AG04450 (cell line): ENCODE results near the gene HDAC10. TPM values are rescaled to one million over a fixed set of nuclear protein-coding genes. Genes with fewer than 3 reads are reported as not detected.

Source experiments
- CTCF ChIA-PET: fragments of 300-600, 350-600 bp; formaldehyde crosslinking; extraction: SDS; loops from one replicate; lab custom pipeline; 2022; ENCODE audit warnings: antibody characterized with exemption, inconsistent platforms; lab: Charles Lee
- POLR2A ChIA-PET: fragments of 350-600 bp; formaldehyde crosslinking; extraction: SDS; loops from one replicate; lab custom pipeline; 2021; ENCODE audit warnings: antibody characterized with exemption, inconsistent platforms; lab: Yijun Ruan, JAX
- DNase-seq: peaks from one replicate; pipeline ENCODE4 v3.0.0-alpha.2; 2011; ENCODE audit warnings: low read depth, low spot score
- H3K27ac ChIP-seq: one replicate; pipeline ENCODE4 v1.5.1; 2012; ENCODE audit warnings: low read depth, low read length, control low read depth
- H3K27me3 ChIP-seq: one replicate; pipeline ENCODE4 v1.6.0; 2012; ENCODE audit warnings: low read length; ENCODE audit not compliant: control insufficient read depth, insufficient read depth
- H3K4me3 ChIP-seq: 2 replicates; pipeline ENCODE4 v1.5.1; 2011; ENCODE audit warnings: mild to moderate bottlenecking, low read depth, low read length, control low read depth
- H3K9me3 ChIP-seq: 2 replicates; pipeline ENCODE4 v1.5.1; 2012; ENCODE audit warnings: low read length; ENCODE audit not compliant: control insufficient read depth, insufficient read depth
- polyA plus RNA-seq: library from polyadenylated mRNA; depleted of rRNA; stranded (reverse); fragments of >200 nt; gene quantifications from 2 replicates; pipeline ENCODE4 v1.2.3, GENCODE V29; 2011
- TF ChIP-seq, protein P1 (sequence below): IDR thresholded peaks from 2 replicates; pipeline ENCODE4 v1.5.1; 2011; ENCODE audit warnings: low read depth, low read length, control low read depth, inconsistent platforms

The HDAC10 gene
- polyA plus RNA-seq, 1 experiment, result 7.0 TPM

- peak overlapping the region; percentile 52 for H3K4me3 ChIP-seq
- H3K27ac ChIP-seq, result no peak overlapping the region
- TF ChIP-seq, protein P1, sequence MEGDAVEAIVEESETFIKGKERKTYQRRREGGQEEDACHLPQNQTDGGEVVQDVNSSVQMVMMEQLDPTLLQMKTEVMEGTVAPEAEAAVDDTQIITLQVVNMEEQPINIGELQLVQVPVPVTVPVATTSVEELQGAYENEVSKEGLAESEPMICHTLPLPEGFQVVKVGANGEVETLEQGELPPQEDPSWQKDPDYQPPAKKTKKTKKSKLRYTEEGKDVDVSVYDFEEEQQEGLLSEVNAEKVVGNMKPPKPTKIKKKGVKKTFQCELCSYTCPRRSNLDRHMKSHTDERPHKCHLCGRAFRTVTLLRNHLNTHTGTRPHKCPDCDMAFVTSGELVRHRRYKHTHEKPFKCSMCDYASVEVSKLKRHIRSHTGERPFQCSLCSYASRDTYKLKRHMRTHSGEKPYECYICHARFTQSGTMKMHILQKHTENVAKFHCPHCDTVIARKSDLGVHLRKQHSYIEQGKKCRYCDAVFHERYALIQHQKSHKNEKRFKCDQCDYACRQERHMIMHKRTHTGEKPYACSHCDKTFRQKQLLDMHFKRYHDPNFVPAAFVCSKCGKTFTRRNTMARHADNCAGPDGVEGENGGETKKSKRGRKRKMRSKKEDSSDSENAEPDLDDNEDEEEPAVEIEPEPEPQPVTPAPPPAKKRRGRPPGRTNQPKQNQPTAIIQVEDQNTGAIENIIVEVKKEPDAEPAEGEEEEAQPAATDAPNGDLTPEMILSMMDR, result no peak
- H3K9me3 ChIP-seq, result peaks cover 10% of the 10 kb centered on the region; the same call in 1 of the 2 replicates
- DNase-seq, result no peak
- H3K27me3 ChIP-seq, result no peaks in the 10 kb centered on the region
- ChIA-PET POLR2A (no interaction called here), CTCF (no interaction called here)
Measured at GRCh38 chr22:50269573-50269969, 18.5 kb upstream of the HDAC10 start.

DNA sequence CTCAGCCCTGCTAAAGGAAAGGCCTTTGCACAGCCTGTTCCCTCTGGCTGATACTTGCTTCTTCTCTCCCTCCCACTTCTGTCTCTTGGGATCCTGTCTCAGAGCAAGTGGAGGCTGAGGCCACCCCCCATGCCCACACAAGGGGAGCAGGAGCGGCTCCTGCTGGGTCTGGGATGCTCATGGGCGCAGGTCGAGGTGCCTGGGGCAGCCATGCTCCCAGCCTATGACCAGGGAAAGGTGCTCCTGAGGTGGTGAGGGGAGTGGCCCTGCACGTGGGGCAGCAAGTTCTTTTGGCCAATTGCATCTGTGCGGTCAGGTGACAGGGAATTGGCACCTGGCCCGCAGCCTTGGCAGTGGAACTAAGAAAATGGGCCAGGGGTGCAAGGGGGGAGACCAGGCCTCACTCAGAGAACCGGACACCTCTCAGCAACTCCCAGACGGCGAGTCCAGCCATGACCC, 17.6 kb upstream of the HDAC10 start:
- TF ChIP-seq, protein P1, result no peak
- ChIA-PET POLR2A (no interaction called here), CTCF (interaction anchor here (0.5 kb wide), 1 partner anchor 8 kb away, joined by 5 read pairs; no protein-coding TSS in a partner anchor)
- no peaks in the 10 kb centered on the region for H3K27me3 ChIP-seq
- DNase-seq, result no peak
- H3K9me3 ChIP-seq, result peaks cover 10% of the 10 kb centered on the region; the same call in 1 of the 2 replicates
- H3K27ac ChIP-seq, result no peak overlapping the region
- H3K4me3 ChIP-seq, result no peak overlapping the region

GRCh38 chr22:50267591-50268390, 16.7 kb upstream of the HDAC10 start:
- Histone ChIP-seq H3K4me3 (peak overlapping the region; percentile 54), H3K9me3 (peaks cover 10% of the 10 kb centered on the region; the same call in 1 of the 2 replicates), H3K27me3 (no peaks in the 10 kb centered on the region), H3K27ac (no peak overlapping the region)
- ChIA-PET POLR2A (interaction anchor here (0.5 to 0.7 kb wide), 2 partner anchors 8 to 21 kb away, joined by 3 to 6 read pairs; no protein-coding TSS in a partner anchor), CTCF (interaction anchor here (0.7 to 1.5 kb wide), 3 partner anchors 17 to 74 kb away, joined by 3 to 10 read pairs (median 6); partner anchors contain the start of gene HDAC10)
- TF ChIP-seq, protein P1, result peak; percentile 23
- no peak for DNase-seq

DNA sequence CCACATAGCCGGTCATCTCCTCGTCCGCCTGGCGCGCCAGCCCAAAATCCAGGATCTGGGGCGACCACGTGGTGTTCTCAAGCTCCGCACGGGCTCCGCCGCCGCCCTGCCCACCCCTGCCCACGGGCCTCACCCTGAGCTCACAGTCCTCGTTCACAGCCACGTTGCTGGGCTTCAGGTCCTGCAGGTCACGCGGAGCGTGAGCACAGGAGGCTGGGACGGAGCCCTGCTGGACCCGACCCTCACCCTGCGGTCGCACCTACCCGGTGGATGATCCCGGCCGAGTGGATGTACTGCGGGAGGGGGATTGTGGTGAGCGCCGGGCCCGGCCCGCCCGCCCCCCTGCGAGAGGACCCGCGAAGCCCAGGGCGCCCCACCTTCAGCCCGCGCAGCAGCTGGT, 15.9 kb upstream of the HDAC10 start:
- H3K4me3 ChIP-seq, result peak overlapping the region; percentile 38; the same call in 1 of the 2 replicates
- CTCF ChIA-PET, result interaction anchor here (0.7 to 1.5 kb wide), 3 partner anchors 16 to 75 kb away, joined by 3 to 10 read pairs (median 6); partner anchors contain the start of gene HDAC10
- no peaks in the 10 kb centered on the region for H3K27me3 ChIP-seq
- no peak for DNase-seq
- peaks cover 10% of the 10 kb centered on the region; the same call in 1 of the 2 replicates for H3K9me3 ChIP-seq
- H3K27ac ChIP-seq, result no peak overlapping the region
- TF ChIP-seq, protein P1, result no peak
- POLR2A ChIA-PET, result interaction anchor here (0.5 to 0.7 kb wide), 2 partner anchors 9 to 20 kb away, joined by 3 to 6 read pairs; no protein-coding TSS in a partner anchor
